Stimulated activated naive CD8-positive, alpha-beta T cell treated with anti-CD3 and anti-CD28 coated beads, Interleukin-15, Interleukin-2, amounts not matched to agents 100 ng/mL and 50 ng/mL, for 24 hours (primary cell): ENCODE measurements around the gene ARPC5.

Experiments used
- H3K27ac Mint-ChIP-seq: one replicate; pipeline ENCODE4 v1.8.0; 2021; ENCODE audit warnings: mild to moderate bottlenecking, mixed read lengths
- H3K27me3 Mint-ChIP-seq: one replicate; pipeline ENCODE4 v1.8.0; 2021; ENCODE audit warnings: mixed read lengths
- H3K36me3 Mint-ChIP-seq: one replicate; pipeline ENCODE4 v1.8.0; 2021; ENCODE audit warnings: low read depth, mixed read lengths
- H3K4me1 Mint-ChIP-seq: one replicate; pipeline ENCODE4 v1.8.0; 2021; ENCODE audit warnings: low read depth, mixed read lengths
- H3K4me3 Mint-ChIP-seq: one replicate; pipeline ENCODE4 v1.8.0; 2021; ENCODE audit warnings: mild to moderate bottlenecking, mixed read lengths
- H3K9me3 Mint-ChIP-seq: one replicate; pipeline ENCODE4 v1.8.0; 2021; ENCODE audit warnings: mixed read lengths

The ARPC5 gene

DNA sequence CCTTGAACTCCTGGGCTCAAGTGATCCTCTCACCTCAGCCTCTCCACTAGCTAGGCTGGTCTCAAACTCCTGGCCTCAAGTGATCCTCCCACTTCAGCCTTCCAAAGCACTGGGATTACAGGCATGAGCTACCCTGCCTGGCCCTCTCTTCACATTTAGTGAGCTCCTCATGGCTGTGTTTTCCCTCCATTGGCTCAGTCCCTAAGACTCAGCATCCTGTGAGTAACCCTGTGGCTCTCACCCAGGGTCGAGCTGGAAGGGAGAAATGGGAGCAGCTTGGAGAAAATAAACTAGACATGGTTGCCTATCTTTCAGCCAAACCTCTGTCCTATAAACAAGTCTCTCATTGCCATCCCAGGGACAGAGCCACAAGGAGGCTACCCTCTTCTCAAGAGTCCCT lies 62.9 kb downstream of the ARPC5 start:
- no peaks in the 10 kb centered on the region for H3K36me3 Mint-ChIP-seq

DNA sequence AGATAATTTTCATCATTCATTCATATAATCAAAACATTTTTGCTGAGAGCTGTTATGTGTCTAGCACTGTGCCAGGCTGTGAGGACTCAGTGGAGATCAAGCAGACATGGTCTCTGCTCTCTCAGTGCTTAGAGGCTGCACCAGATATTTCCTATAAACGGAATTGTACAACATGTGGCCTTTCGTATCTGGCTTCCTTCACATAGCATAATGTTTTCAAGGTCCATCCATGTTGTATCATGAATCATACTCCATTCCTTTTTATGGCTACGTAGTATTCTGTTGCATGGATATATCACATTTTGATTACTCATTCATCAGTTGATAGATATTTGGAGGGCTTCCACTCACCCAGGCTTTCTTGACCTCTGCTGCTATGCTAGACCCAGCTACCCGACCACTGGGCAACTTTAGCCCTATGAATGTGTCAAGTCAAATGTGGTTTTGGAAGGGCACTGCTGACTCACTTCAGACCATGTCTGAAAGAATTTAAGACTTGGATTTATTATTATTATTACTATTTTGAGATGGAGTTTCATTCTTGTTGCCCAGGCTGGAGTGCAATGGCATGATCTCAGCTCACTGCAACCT lies 63.8 kb downstream of the ARPC5 start:
- Mint-ChIP-seq H3K36me3 (no peaks in the 10 kb centered on the region), H3K4me3 (no peak overlapping the region), H3K4me1 (peaks cover 19% of the 10 kb centered on the region), H3K9me3 (no peaks in the 10 kb centered on the region), H3K27me3 (no peaks in the 10 kb centered on the region), H3K27ac (no peak overlapping the region)

More for the DNA sequence above, 62.9 kb downstream of the ARPC5 start:
- no peaks in the 10 kb centered on the region for H3K9me3 Mint-ChIP-seq
- H3K4me3 Mint-ChIP-seq, result no peak overlapping the region
- no peaks in the 10 kb centered on the region for H3K27me3 Mint-ChIP-seq
- no peak overlapping the region for H3K27ac Mint-ChIP-seq
- H3K4me1 Mint-ChIP-seq, result peaks cover 13% of the 10 kb centered on the region
